NCI-H2107 treated with DMSO at 0.1 percent for 48 hours (cell line): ENCODE results near the gene FAT1.

ENCODE experiments used
- DNase-seq: peaks from one replicate; lab custom pipeline; 2025; ENCODE audit not compliant: unreplicated experiment; lab: John Stamatoyannopoulos, UW

Gene FAT1

DNA sequence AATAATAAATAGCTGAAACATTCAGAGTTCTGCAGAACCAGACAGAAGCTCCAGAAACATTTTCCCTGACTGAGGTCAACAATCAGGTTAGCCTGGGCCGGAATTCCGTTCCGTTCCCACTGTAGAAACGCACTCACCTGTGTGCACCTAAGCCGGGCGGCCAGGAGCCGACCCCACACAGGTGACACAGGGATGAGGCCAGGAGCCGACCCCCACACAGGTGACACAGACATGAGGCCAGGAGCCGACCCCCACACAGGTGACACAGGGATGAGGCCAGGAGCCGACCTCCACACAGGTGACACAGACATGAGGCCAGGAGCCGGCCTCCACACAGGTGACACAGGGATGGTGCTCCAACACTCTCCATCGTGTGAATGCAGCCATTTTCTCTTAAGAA lies 21.9 kb downstream of the FAT1 start:
- no peak for DNase-seq

DNA sequence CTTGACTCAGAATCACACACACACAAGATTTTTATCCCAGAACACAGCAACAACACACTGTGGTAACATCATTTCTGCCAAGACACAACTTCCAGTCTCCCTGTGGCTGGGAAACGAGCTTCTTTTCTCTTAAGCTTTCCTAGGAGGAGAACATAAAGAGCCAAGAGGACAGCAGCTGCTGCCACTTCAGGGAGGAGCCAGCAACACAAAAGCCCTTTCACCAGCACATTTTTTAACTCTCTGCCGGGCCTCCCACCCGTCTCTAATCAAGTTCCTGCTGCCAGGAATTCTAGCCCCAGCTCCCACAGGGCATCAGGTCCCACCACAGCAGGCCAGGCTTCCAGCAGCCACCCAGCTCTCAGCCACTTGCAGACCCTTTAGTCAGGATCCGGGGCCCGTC lies 22.4 kb downstream of the FAT1 start:
- DNase-seq: peak; percentile 51

DNA sequence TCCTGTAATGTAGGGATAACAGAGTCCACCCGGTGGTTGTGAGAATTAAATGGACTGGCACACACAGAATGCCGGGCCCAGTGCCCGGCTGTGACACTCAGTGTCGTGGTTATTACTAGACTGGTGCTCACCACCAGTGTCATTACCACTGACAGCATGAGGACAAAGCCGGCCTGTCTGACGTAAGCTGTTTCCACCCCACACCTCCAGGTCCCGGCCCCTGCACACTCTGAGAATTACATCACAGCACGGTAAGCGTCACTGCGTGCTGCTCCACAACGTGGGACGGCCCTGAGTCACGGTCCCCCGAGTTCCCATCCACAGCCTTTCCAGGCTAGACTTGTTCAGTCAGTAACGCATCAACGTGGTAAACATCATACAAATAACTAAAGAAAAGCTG lies 22.9 kb downstream of the FAT1 start:
- no peak for DNase-seq

DNA sequence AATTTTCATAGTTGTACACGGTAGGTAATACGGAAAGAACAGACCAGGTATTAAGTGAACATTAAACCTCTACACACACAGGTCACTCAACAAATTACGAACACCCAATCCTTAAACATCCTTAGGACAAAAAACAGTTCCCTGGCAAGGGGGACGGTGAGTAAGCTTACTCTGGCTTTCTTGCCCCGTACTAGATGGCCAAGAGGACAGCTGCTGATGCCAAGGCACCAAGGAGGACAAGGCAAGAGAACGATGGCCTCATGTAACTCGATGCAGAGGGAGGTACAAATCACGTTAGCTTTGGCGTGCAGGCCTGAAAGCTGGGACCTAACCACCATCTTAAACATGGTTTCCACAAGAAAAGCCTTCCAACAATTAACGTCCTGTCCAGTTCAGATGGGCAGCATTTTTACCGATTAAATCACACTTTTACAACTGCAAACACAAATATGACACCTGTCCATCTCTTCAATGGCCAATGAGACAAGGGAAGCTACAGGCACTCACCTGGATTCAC lies 23.7 kb downstream of the FAT1 start:
- DNase-seq: no peak

DNA sequence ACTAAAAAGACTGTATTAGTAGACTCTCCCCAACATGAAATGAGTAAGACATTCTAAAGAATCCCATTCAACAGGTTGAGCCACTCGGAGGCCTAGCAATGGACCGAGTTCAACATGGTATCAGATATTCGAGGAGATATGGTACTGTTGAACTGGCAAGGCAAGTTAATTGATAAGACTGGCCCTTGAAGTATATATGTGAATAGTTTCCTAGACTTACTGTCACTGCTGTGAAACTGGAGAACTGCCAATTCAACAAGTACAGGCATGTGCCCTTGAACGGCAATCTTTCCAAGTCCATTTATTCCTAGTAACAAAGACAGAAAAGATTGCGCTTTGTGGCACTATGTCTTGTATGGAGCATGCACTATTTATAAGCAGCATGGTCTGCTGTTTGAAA lies 24.4 kb downstream of the FAT1 start:
- no peak for DNase-seq

DNA sequence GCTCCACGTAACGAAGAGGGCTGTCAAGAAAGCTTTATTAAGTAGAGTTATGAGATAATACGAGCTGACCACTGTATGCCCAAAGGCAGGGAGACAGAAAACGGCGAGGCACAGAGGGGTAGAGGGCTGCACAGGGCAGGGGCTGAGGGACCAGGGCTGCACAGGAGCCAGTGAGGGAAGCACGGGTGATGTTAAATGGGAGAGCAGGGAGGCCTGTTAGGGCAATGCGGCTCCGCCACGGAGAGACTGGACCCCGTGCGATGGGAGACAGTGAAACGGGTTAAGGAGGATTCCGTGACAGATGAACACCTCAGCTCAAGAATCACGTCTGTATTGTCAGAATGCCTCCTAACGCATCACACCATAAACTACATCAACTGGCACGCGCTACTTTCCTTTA lies 25.1 kb downstream of the FAT1 start:
- DNase-seq: no peak

DNA sequence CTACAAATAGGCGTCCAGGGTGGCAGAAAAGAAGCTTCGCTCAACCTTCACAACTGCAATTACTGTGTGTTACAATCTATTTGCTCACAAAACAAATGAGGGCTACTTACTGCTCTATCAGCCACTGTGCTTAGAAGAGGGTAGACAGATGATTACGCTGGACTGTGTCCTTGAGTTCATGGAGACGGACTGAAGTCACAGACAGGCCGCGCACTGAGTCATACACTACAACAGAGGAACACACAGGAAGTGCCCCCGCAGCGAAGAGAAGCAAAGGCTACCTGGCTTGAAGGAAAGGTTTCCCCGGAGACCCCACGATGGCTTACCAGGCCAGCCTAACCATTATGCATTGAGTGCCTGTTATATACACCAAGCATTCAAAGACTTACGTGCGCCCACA lies 25.6 kb downstream of the FAT1 start:
- DNase-seq: no peak

DNA sequence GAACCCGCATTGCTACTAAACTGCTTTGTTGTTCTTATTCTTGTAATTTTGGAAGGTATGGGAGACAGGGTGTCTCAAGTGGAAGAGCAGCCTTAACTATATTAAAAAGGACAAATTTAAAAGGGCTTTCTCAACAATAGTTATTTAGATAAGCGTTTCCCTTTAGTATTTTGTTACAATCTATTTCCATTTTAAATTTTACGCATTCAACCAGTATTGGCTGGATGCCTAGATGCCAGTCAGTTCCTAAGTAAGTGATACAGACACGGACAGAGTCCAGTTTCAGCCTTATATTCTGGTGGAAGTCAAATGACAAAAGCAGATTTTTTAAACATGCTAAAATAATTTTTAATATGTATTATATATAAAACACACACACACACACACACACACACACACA lies 28.3 kb downstream of the FAT1 start:
- DNase-seq: peak; percentile 53

DNA sequence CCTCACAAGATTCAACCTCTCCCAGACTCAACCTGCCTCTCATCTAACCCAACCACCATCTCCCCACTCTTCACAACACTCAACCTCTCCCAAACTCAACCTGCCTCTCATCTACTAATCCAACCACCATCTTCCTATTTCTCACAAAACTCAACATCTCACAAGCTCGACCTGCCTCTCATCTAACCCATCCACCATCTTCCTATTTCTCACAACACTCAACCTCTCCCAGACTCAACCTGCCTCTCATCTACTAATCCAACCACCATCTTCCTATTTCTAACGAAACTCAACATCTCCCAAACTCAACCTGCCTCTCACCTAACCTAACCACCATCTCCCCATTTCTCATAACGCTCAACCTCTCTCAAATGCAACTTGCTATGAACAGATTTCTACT lies 29.8 kb downstream of the FAT1 start:
- no peak for DNase-seq

DNA sequence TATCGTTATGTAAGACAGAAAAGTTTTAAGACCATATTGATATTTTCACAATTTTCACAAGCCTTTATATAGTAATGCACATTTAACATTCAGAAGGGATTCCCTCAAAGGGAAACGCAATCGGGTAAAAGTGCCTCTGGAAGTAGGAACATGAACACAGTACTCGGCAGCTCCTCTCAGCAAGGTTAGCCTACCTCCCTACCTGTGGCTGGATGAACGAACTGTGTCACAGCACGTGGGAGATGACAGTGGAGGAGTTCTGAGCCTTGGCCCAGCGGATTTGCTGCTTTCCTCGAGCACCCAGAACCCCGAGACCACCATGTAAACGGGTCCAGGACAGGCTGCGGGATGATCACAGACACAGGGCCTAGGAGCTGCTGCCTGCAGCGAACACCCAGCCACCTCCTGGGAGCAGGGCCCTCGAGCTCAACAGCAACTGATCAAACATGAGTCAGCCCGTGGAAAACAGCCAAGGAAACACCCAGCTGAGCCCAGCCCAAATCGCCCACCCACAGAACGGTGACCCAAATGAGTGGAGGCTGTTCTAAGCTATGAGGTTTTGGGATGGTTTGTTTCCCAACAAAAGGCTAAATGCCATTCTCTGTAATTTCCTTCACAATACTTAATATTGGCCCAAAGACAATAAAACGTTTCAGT lies 30.4 kb downstream of the FAT1 start:
- DNase-seq: no peak

DNA sequence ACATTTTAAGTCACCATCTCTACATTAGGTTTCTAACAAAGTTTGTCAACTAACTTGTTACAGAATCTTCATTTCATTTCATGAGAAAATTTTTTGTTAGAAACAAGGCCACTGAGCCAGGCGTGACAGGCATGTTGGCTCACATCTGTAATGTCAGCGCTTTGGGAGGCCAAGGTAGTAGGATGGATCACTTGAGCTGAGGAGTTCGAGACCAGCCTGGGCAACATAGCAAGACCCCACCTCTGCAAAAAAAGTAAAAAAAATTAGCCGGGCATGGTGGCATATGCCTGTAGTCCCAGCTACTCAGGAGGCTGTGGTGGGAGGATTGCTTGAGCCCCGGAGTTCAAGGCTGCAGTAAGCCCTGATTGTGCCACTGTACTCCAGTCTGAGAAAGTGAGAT lies 32.3 kb downstream of the FAT1 start:
- no peak for DNase-seq

DNA sequence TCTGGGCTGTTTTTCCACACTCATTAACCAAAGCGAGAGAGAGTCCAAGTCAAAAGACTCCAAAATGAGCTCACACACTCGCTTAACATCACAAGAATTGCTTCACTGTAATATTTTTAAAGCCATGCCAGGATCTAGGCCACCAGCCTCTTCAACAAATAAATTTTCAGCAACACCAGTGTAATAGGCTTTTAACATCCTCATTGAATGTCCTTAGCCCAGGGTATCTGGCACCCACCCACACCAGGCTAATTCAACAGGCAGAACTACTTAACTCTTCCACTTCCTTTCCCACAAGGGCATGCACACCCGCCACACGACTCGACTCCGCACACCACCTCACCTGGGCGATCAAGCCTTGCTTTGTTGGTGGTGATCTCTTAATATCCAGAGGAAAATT lies 34.2 kb downstream of the FAT1 start:
- DNase-seq: peak; percentile 69

DNA sequence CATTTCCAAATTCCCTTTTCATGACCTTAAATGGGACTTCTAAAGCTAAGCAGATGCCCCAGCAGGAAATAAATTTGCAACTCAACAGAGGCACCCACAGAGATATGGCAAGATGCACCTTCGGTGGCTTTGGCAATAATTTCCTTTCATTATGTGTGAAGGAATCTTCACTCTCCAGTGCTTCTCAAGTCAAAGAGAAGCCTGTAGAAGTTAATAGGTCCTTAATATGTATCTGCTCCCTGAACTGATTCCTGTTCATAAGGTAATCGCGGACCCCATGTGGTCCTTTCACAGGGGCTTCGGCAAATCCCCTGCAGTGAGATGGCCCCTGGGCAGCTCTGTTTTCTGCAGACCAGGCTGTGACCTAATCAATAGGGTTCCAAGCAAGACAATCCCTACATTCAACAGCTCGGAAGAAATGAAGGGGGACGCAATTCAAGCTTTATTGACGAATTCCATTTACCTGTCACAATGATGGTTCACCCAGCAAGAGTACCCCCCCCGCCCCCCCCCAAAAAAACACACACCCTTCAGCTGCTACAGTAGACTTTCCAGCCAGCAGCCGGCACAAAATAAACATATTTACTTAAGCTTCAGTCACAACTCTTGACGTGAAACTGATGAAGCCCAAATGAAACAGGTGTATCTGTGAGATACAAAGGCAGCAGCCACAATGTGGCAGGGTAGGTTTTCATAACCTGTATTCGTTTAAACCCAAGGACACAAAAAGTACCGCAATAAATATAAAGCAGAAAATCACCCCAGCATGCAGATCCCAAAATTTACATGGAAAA lies 35.3 kb downstream of the FAT1 start:
- peak; percentile 32 for DNase-seq

DNA sequence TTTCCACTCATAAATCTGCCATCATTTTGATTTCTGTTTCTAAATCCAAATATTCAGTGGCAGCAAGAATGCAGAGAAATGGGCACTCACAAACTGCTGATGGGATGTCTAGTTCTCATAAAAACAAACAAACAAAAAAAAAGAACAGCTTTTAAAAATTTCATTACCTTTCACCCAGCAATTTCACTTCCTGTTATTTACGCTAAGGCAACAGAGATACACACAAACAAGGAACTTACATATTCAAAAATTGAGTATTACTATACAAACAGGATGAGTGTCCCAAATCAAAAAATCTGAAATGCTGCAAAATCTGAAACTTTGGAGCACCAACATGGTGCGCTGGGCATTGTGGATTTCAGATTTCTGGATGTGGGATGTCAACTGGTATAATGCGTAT lies 36.4 kb downstream of the FAT1 start:
- DNase-seq: no peak

DNA sequence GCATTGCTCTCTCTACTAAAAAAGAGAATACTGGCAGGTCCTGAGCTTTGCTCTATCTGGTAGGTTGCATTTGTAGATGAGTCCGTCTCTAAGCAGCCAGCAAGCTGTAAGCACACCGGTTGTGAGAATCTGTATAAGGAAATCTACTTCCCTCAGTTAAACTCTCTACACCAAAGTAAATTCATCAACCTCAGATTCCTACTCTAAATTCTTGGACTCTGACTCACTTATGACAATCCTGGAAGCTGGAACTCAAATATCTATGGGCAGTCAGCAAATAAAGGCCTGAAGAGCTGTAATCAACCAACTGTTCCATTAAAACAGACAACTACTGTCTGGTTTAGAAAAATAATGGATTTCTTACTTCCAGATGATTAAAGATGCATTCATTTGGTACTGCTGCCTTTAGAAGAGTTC lies 37.9 kb downstream of the FAT1 start:
- no peak for DNase-seq

DNA sequence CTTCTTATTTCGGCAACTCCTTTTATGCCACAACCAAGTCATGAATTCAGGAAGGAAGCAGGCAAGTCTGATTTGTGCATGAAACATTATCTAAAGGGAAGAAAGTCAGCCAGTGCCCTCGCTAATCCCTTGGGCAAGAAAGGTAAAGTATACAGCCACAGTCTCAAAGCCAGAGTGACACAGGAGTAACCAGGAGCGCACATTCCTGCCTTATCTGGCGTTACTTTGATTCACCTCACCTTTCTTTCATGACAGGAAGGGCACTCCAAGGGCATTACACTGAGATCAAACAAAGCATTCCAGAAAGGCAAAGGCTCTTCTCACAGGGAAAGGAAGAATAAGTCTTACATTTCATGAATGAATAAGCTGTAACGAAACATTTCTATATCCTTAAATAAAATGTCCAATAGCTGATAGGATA lies 38.8 kb downstream of the FAT1 start:
- no peak for DNase-seq

DNA sequence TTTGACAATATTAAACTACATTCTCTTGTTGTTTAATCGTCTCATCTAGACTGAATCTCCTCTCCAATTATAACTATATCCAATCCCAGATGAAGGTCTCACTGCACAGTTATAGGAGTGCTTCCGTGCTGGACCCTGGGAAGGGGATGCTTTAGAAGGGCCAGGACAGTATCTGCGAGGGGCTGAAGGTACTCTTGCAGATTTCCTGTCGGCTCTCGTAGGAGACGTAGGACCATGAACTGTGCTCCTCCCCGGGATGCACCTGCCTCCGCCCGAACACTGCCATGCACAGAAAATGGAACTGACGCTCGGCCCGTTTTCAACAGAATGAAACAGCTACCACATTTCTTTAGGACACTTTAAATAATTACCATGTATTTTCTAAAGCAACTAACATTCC lies 39.4 kb downstream of the FAT1 start:
- no peak for DNase-seq

DNA sequence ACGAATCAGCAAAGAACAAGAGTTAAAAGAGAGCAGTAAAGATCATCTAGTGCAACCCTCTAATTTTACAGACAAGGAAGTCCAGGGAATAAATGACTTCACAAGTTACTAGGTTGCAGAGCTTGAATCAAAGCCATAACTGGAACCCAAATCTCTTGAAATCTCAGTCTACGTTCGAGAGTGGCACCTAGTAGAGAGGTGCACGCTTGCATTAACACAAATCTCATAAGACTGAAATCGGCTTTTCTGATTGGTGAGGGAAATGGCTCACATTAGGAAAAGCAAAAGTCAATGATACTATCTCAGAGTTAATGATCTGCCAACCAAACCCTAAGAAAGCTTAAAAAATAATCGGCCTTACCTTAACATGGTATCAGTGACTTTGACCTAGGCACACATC lies 43.0 kb downstream of the FAT1 start:
- no peak for DNase-seq

DNA sequence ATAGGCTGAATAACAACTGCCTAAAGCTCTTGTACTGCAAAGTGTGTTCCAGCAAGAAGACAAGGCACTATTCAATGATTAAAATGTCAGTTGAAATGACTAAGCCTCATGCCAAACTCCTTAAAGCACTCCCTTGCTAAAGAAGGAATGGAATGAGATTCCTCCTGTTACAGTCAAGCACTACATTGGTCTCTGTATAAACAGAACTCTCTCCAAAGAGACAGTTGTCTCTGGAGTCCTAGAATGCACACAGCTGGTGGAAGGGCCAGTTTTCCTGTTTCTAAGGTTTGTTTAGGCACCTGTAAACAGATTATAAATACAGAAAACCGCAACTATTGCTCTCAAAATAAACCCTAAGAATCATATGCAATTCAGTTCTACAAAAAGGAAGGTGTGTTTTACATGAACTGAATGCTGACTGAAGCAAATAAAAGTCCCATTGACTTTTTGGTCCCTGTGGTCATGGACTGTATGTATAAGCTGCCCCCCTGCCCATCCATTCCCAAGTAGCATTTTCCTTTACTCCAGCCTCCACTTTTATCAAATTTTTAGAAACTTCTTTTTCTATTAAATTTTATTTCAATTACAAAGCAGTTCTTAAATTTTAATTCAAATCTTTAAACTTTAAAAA lies 47.0 kb downstream of the FAT1 start:
- DNase-seq: no peak

DNA sequence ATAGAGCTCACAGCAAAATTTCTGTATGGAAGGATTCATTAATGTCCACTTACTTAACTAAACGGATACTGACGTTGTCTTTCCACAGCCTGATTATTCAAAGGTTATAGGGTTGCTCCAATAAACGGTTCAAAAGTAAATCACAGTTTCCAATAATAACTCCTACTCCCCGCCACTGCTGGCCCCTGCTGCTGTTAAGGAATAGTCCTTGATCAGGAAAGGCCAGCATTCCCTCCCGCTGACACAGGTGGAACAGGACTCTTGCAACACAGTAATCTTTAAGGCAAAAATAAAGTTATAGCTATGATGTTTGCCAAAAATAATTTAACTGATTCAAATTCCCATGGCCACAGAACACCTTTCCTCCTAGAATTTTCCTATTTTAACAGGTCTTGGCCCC lies 53.9 kb downstream of the FAT1 start:
- no peak for DNase-seq

DNA sequence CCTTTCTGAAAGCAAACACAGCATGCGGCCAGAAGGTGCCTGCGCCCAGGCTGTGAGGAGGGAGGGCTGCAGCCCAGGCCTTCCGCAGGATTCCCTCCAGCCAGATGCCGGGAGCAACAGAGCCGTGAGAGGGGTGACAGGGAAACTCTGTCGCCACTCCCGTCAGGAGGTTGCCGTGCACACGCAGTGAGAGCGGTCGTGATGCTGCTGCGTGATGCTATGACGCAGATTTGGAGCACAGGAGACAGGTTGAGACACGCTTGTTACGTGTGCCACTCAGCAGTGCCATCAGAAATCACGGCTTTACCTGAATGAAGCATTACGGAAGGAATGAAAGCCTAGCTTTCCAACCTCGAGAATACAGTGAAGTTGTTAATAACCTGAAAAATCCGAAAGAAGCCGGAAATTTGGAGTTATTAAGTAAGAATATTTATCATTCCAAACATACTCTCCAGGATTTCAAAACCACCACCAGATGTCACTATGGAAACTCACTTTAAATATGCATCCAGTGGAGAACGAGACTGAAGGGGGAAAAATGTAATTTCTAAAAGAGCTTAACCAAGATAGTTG lies 54.4 kb downstream of the FAT1 start:
- DNase-seq: peak; percentile 5

DNA sequence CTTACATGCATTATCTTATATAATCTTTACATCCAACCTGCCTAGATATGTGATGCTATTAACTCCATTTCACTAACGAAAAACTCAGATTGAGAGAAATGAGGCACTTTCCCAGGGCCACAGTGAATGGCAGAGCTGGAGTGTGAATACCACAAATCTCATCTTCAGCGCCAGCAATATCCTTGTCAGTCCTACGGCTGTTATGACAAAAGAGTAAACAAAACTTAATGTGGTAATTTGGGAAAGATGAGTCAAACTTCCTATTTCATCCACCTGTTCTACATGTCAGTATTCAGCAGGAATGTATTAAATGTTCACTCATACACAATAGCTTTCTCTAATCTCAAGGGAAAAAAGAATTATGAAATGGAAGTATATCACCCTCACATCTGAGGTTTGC lies 56.9 kb downstream of the FAT1 start:
- no peak for DNase-seq
